OCI-LY1 (cell line): ENCODE measurements around the gene ANLN.

Source experiments
- H2AFZ ChIP-seq: fragments of 200-600 bp; sonication (generic), shearing (Covaris generic); 2 replicates; pipeline ENCODE4 v1.6.0; 2014; ENCODE audit warnings: antibody characterized with exemption, mild to moderate bottlenecking, low read length
- H3F3A ChIP-seq: fragments of 200-600 bp; sonication (generic), shearing (Covaris generic); 2 replicates; pipeline ENCODE4 v1.6.0; 2014; ENCODE audit warnings: mild to moderate bottlenecking, antibody characterized with exemption, low read length, moderate library complexity; ENCODE audit not compliant: insufficient read depth
- H3K27ac ChIP-seq: fragments of 200-600 bp; sonication (generic); 2 replicates; pipeline ENCODE4 v1.5.1; 2014; ENCODE audit warnings: low read length, mixed run types, mild to moderate bottlenecking, low read depth; ENCODE audit not compliant: poor library complexity, severe bottlenecking
- H3K27me3 ChIP-seq: fragments of 200-600 bp; sonication (generic); 2 replicates; pipeline ENCODE4 v1.6.0; 2014; ENCODE audit warnings: antibody characterized with exemption, mild to moderate bottlenecking, low read length, moderate library complexity; ENCODE audit not compliant: insufficient read depth
- H3K36me3 ChIP-seq: fragments of 200-600 bp; sonication (generic); 2 replicates; pipeline ENCODE4 v1.6.1; 2014; ENCODE audit warnings: mild to moderate bottlenecking, antibody characterized with exemption, low read length, moderate library complexity, mixed read lengths; ENCODE audit not compliant: insufficient read depth
- H3K4me1 ChIP-seq: fragments of 200-600 bp; sonication (generic); 2 replicates; pipeline ENCODE4 v1.5.1; 2014; ENCODE audit warnings: mild to moderate bottlenecking, low read length, moderate library complexity; ENCODE audit not compliant: insufficient read depth, severe bottlenecking
- H3K4me2 ChIP-seq: fragments of 200-600 bp; sonication (generic), shearing (Covaris generic); 2 replicates; pipeline ENCODE4 v1.6.1; 2014; ENCODE audit warnings: low read length
- H3K4me3 ChIP-seq: fragments of 200-600 bp; sonication (generic); 2 replicates; pipeline ENCODE4 v1.5.1; 2014; ENCODE audit warnings: low read length, low read depth, mild to moderate bottlenecking, mixed read lengths; ENCODE audit not compliant: poor library complexity, severe bottlenecking
- H3K79me2 ChIP-seq: fragments of 200-600 bp; shearing (Covaris generic); 2 replicates; pipeline ENCODE4 v1.6.1; 2016; ENCODE audit warnings: mixed run types, low read length, mixed read lengths; ENCODE audit not compliant: insufficient read depth
- H3K9ac ChIP-seq: fragments of 200-600 bp; sonication (generic), shearing (Covaris generic); 2 replicates; pipeline ENCODE4 v1.6.1; 2014; ENCODE audit warnings: mild to moderate bottlenecking, low read length, mixed read lengths
- H3K9me2 ChIP-seq: fragments of 200-600 bp; sonication (generic), shearing (Covaris generic); 2 replicates; pipeline ENCODE4 v1.6.1; 2014; ENCODE audit warnings: low read depth, mild to moderate bottlenecking, low read length, mixed read lengths
- H3K9me3 ChIP-seq: fragments of 200-600 bp; shearing (Covaris generic); 2 replicates; pipeline ENCODE4 v1.6.1; 2014; ENCODE audit warnings: low read length, mixed read lengths
- H4K20me1 ChIP-seq: fragments of 200-600 bp; sonication (generic), shearing (Covaris generic); 2 replicates; pipeline ENCODE4 v1.6.0; 2016; ENCODE audit warnings: mild to moderate bottlenecking, low read length; ENCODE audit not compliant: insufficient read depth
- CTCF ChIP-seq: fragments of 200-600 bp; sonication (generic), shearing (Covaris generic); IDR thresholded peaks from 2 replicates; pipeline ENCODE4 v1.5.1; 2017; ENCODE audit warnings: mild to moderate bottlenecking, antibody characterized with exemption, low read length, moderate library complexity, mixed read lengths
- EZH2 ChIP-seq: fragments of 200-600 bp; sonication (generic), shearing (Covaris generic); IDR thresholded peaks from 2 replicates; pipeline ENCODE4 v1.8.0; 2017; ENCODE audit warnings: borderline replicate concordance, mixed run types, mild to moderate bottlenecking, antibody characterized with exemption, low read length, moderate library complexity, mixed read lengths

The ANLN gene

GRCh38 chr7:36346260-36346831 is 43.3 kb upstream of the ANLN start:
- no peak overlapping the region for H3K4me3 ChIP-seq
- H3K9me3 ChIP-seq = no peaks in the 10 kb centered on the region
- no peaks in the 10 kb centered on the region for H3K79me2 ChIP-seq
- TF ChIP-seq CTCF (no peak), EZH2 (no peak)
- no peaks in the 10 kb centered on the region for H3F3A ChIP-seq
- no peaks in the 10 kb centered on the region for H3K9me2 ChIP-seq
- H2AFZ ChIP-seq = no peak overlapping the region
- H3K27me3 ChIP-seq = no peaks in the 10 kb centered on the region
- H4K20me1 ChIP-seq = no peaks in the 10 kb centered on the region
- no peaks in the 10 kb centered on the region for H3K4me1 ChIP-seq
- H3K9ac ChIP-seq = no peak overlapping the region
- no peaks in the 10 kb centered on the region for H3K36me3 ChIP-seq
- no peak overlapping the region for H3K27ac ChIP-seq
- H3K4me2 ChIP-seq = no peak overlapping the region

GRCh38 chr7:36348256-36348655 is 41.4 kb upstream of the ANLN start:
- no peaks in the 10 kb centered on the region for H3K9me3 ChIP-seq
- H3K4me1 ChIP-seq = no peaks in the 10 kb centered on the region
- H3K4me3 ChIP-seq = no peak overlapping the region
- no peak overlapping the region for H3K9ac ChIP-seq
- H3K36me3 ChIP-seq = no peaks in the 10 kb centered on the region
- no peak overlapping the region for H3K27ac ChIP-seq
- H3K9me2 ChIP-seq = no peaks in the 10 kb centered on the region
- no peak overlapping the region for H3K4me2 ChIP-seq
- no peaks in the 10 kb centered on the region for H3F3A ChIP-seq
- no peaks in the 10 kb centered on the region for H3K27me3 ChIP-seq
- no peak for TF ChIP-seq CTCF
- TF ChIP-seq EZH2 = no peak
- H4K20me1 ChIP-seq = no peaks in the 10 kb centered on the region
- no peak overlapping the region for H2AFZ ChIP-seq
- H3K79me2 ChIP-seq = no peaks in the 10 kb centered on the region

GRCh38 chr7:36348771-36349170 is 40.9 kb upstream of the ANLN start:
- Histone ChIP-seq H3K9me3 (no peaks in the 10 kb centered on the region), H3K9me2 (no peaks in the 10 kb centered on the region), H3K27me3 (no peaks in the 10 kb centered on the region), H3K4me1 (no peaks in the 10 kb centered on the region), H2AFZ (no peak overlapping the region), H3K4me3 (no peak overlapping the region), H3K4me2 (no peak overlapping the region), H3K27ac (no peak overlapping the region), H3K79me2 (no peaks in the 10 kb centered on the region), H4K20me1 (no peaks in the 10 kb centered on the region), H3K36me3 (no peaks in the 10 kb centered on the region), H3F3A (no peaks in the 10 kb centered on the region), H3K9ac (no peak overlapping the region)
- no peak for TF ChIP-seq EZH2
- TF ChIP-seq CTCF = no peak
